Measurements from ENCODE around the gene SLC6A3. TPM values are rescaled to one million over a fixed set of nuclear protein-coding genes. Genes with fewer than 3 reads are reported as not detected.
A peak's percentile ranks its signal among the peaks of the same experiment; 100 is the strongest.

SLC6A3 gene
- total RNA-seq, 1 donor from 2014 or later = not detected

- DNase-seq = peak; percentile 38
These were observed 58.9 kb downstream of the SLC6A3 start for GRCh38 chr5:1386274-1386717.

GRCh38 chr5:1385395-1386273 lies 59.6 kb downstream of the SLC6A3 start:
- DNase-seq = peak; percentile 87
- intact Hi-C loops (cut with micrococcal nuclease) = no loop called here
- Histone ChIP-seq H3K27me3 (ENCODE audit: low read depth) (peaks cover 61% of the 10 kb centered on the region), H3K27ac (replicated peaks) (peak overlapping the region; percentile 45), H3K9me3 (replicated peaks) (no peaks in the 10 kb centered on the region), H3K36me3 (no peaks in the 10 kb centered on the region), H3K4me3 (peak overlapping the region; percentile 76), H3K4me1 (peaks cover 30% of the 10 kb centered on the region)
- no peak for TF ChIP-seq CTCF (IDR thresholded peaks at IDR 0.05; ENCODE audit: borderline replicate concordance)

More at GRCh38 chr5:1386274-1386717, 58.9 kb downstream of the SLC6A3 start:
- Histone ChIP-seq H3K27me3 (ENCODE audit: low read depth) (peaks cover 61% of the 10 kb centered on the region), H3K4me3 (peak overlapping the region; percentile 76), H3K4me1 (peaks cover 30% of the 10 kb centered on the region), H3K36me3 (no peaks in the 10 kb centered on the region), H3K27ac (replicated peaks) (peak overlapping the region; percentile 45), H3K9me3 (replicated peaks) (no peaks in the 10 kb centered on the region)
- intact Hi-C loops (cut with micrococcal nuclease) = no loop called here
- no peak for TF ChIP-seq CTCF (IDR thresholded peaks at IDR 0.05; ENCODE audit: borderline replicate concordance)

GRCh38 chr5:1384521-1384920 lies 60.7 kb downstream of the SLC6A3 start:
- TF ChIP-seq CTCF (IDR thresholded peaks at IDR 0.05; ENCODE audit: borderline replicate concordance) = no peak
- H3K4me1 ChIP-seq = peaks cover 35% of the 10 kb centered on the region
- no peak overlapping the region for H3K4me3 ChIP-seq
- intact Hi-C loops (cut with micrococcal nuclease) = no loop called here
- no peaks in the 10 kb centered on the region for H3K36me3 ChIP-seq
- H3K9me3 ChIP-seq (replicated peaks) = no peaks in the 10 kb centered on the region
- peaks cover 61% of the 10 kb centered on the region for H3K27me3 ChIP-seq (ENCODE audit: low read depth)
- DNase-seq = no peak
- H3K27ac ChIP-seq (replicated peaks) = no peak overlapping the region

- no peak for TF ChIP-seq CTCF (IDR thresholded peaks at IDR 0.05; ENCODE audit: borderline replicate concordance)
- H3K4me3 ChIP-seq = no peak overlapping the region
- H3K27me3 ChIP-seq (ENCODE audit: low read depth) = peaks cover 61% of the 10 kb centered on the region
These were observed 61.3 kb downstream of the SLC6A3 start for GRCh38 chr5:1383886-1384401.

GRCh38 chr5:1383344-1383743 lies 61.9 kb downstream of the SLC6A3 start:
- no peak overlapping the region for H3K27ac ChIP-seq (replicated peaks)
- no peak for DNase-seq
- H3K9me3 ChIP-seq (replicated peaks) = no peaks in the 10 kb centered on the region
- H3K36me3 ChIP-seq = no peaks in the 10 kb centered on the region
- peaks cover 63% of the 10 kb centered on the region for H3K27me3 ChIP-seq (ENCODE audit: low read depth)
- peaks cover 35% of the 10 kb centered on the region for H3K4me1 ChIP-seq
- no peak overlapping the region for H3K4me3 ChIP-seq
- intact Hi-C loops (cut with micrococcal nuclease) = no loop called here
- no peak for TF ChIP-seq CTCF (IDR thresholded peaks at IDR 0.05; ENCODE audit: borderline replicate concordance)

More at GRCh38 chr5:1383886-1384401, 61.3 kb downstream of the SLC6A3 start:
- peak; percentile 28 for DNase-seq
- peaks cover 35% of the 10 kb centered on the region for H3K4me1 ChIP-seq
- intact Hi-C loops (cut with micrococcal nuclease) = no loop called here
- H3K36me3 ChIP-seq = no peaks in the 10 kb centered on the region
- H3K9me3 ChIP-seq (replicated peaks) = no peaks in the 10 kb centered on the region
- no peak overlapping the region for H3K27ac ChIP-seq (replicated peaks)
